ENCODE data around the gene CCDC141.
"Not testable (repeated sequence)": the region's sequence is repeated elsewhere in the genome, so short reads cannot be mapped to it uniquely, and the experiment has no call there.

Gene CCDC141

GRCh38 chr2:179020156-179020750 lies 29.7 kb downstream of the CCDC141 start:
- no peak for TF ChIP-seq POLR2A (IDR thresholded peaks at IDR 0.05; ENCODE audit: low read length)
- no peak for TF ChIP-seq GATA1 (IDR thresholded peaks at IDR 0.05; ENCODE audit: low read depth, low read length)
- peak; percentile 19 to 44 for DNase-seq

- no peak for TF ChIP-seq GATA1 (IDR thresholded peaks at IDR 0.05; ENCODE audit: low read depth, low read length)
- TF ChIP-seq POLR2A (IDR thresholded peaks at IDR 0.05; ENCODE audit: low read length): no peak
- no peak for DNase-seq
Measured at GRCh38 chr2:179019260-179019659, 30.7 kb downstream of the CCDC141 start.

- TF ChIP-seq GATA1 (IDR thresholded peaks at IDR 0.05; ENCODE audit: low read depth, low read length): no peak
- TF ChIP-seq POLR2A (IDR thresholded peaks at IDR 0.05; ENCODE audit: low read length): no peak
- no peak for DNase-seq
Measured at GRCh38 chr2:179017773-179018357, 32.1 kb downstream of the CCDC141 start.

- DNase-seq: not testable (repeated sequence)
Measured at GRCh38 chr2:179014189-179014588, 35.7 kb downstream of the CCDC141 start.

- no peak for TF ChIP-seq POLR2A (IDR thresholded peaks at IDR 0.05; ENCODE audit: low read length)
- no peak for TF ChIP-seq GATA1 (IDR thresholded peaks at IDR 0.05; ENCODE audit: low read depth, low read length)
- DNase-seq: no peak
Measured at GRCh38 chr2:179005976-179006375, 44.0 kb downstream of the CCDC141 start.

- DNase-seq: no peak
- TF ChIP-seq POLR2A (IDR thresholded peaks at IDR 0.05; ENCODE audit: low read length) (no peak), GATA1 (IDR thresholded peaks at IDR 0.05; ENCODE audit: low read depth, low read length) (no peak)
Measured at GRCh38 chr2:178999476-178999875, 50.5 kb downstream of the CCDC141 start.

- DNase-seq: no peak
- no peak for TF ChIP-seq GATA1 (IDR thresholded peaks at IDR 0.05; ENCODE audit: low read depth, low read length)
- no peak for TF ChIP-seq POLR2A (IDR thresholded peaks at IDR 0.05; ENCODE audit: low read length)
Measured at GRCh38 chr2:178998539-178998938, 51.4 kb downstream of the CCDC141 start.

- TF ChIP-seq GATA1 (IDR thresholded peaks at IDR 0.05; ENCODE audit: low read depth, low read length): no peak
- TF ChIP-seq POLR2A (IDR thresholded peaks at IDR 0.05; ENCODE audit: low read length): no peak
- DNase-seq: no peak
Measured at GRCh38 chr2:178997477-178997876, 52.5 kb downstream of the CCDC141 start.

GRCh38 chr2:178997067-178997466 lies 52.9 kb downstream of the CCDC141 start:
- DNase-seq: no peak
- no peak for TF ChIP-seq GATA1 (IDR thresholded peaks at IDR 0.05; ENCODE audit: low read depth, low read length)
- TF ChIP-seq POLR2A (IDR thresholded peaks at IDR 0.05; ENCODE audit: low read length): no peak

GRCh38 chr2:178994264-178994663 lies 55.7 kb downstream of the CCDC141 start:
- no peak for DNase-seq
- no peak for TF ChIP-seq GATA1 (IDR thresholded peaks at IDR 0.05; ENCODE audit: low read depth, low read length)

GRCh38 chr2:178993788-178994187 lies 56.1 kb downstream of the CCDC141 start:
- DNase-seq: no peak
- TF ChIP-seq POLR2A (IDR thresholded peaks at IDR 0.05; ENCODE audit: low read length): no peak
- TF ChIP-seq GATA1 (IDR thresholded peaks at IDR 0.05; ENCODE audit: low read depth, low read length): no peak

GRCh38 chr2:178992719-178993118 lies 57.2 kb downstream of the CCDC141 start:
- DNase-seq: not testable (repeated sequence)

GRCh38 chr2:178990533-178991241 lies 59.2 kb downstream of the CCDC141 start:
- no peak for DNase-seq
- TF ChIP-seq GATA1 (IDR thresholded peaks at IDR 0.05; ENCODE audit: low read depth, low read length) (no peak), POLR2A (IDR thresholded peaks at IDR 0.05; ENCODE audit: low read length) (no peak)

- DNase-seq: not testable (repeated sequence)
Measured at GRCh38 chr2:178989424-178989823, 60.5 kb downstream of the CCDC141 start.

GRCh38 chr2:178982652-178983051 lies 67.3 kb downstream of the CCDC141 start:
- DNase-seq: not testable (repeated sequence)

All from erythroblast (primary cell).